ENCODE data around the gene GORASP2. TPM values are rescaled to one million over a fixed set of nuclear protein-coding genes. Genes with fewer than 3 reads are reported as not detected.
"Not testable (repeated sequence)": the region's sequence is repeated elsewhere in the genome, so short reads cannot be mapped to it uniquely, and the experiment has no call there.

Gene GORASP2
- 10 to 100 TPM; 64.9 to 69.8 TPM for total RNA-seq

- Mint-ChIP-seq H3K27ac (peak within 1 kb of the TSS; percentile 97 to 100), H3K36me3 (peaks cover 23 to 33% of the 10 kb centered on the region in 2 donors), H3K9me3 (peaks cover 3 to 14% of the 10 kb centered on the region in 2 donors)
- DNase-seq (ENCODE audit: low spot score in 2 of 2) (peak; percentile 97 to 99), ATAC-seq (peak; percentile 93)
Observed at GRCh38 chr2:170928824-170929685, at the start of gene GORASP2. Gene GORASP2 (plus strand): TSS chr2:170929253. CDS start chr2:170929341, 88 bp downstream.

- Mint-ChIP-seq H3K36me3 (no peaks in the 10 kb centered on the region), H3K9me3 (peaks cover 3 to 5% of the 10 kb centered on the region in 2 donors), H3K27ac (no peak overlapping the region)
- ATAC-seq = no peak
- DNase-seq (ENCODE audit: low spot score in 2 of 2) = no peak
Observed at GRCh38 chr2:170881840-170882239, 47.2 kb upstream of the GORASP2 start.

GRCh38 chr2:170882758-170883157 is 46.3 kb upstream of the GORASP2 start:
- no peak for ATAC-seq
- no peak for DNase-seq (ENCODE audit: low spot score in 2 of 2)
- Mint-ChIP-seq H3K27ac (no peak overlapping the region), H3K9me3 (peaks cover 3 to 5% of the 10 kb centered on the region in 2 donors), H3K36me3 (no peaks in the 10 kb centered on the region)

GRCh38 chr2:170883683-170884082 is 45.4 kb upstream of the GORASP2 start:
- Mint-ChIP-seq H3K27ac (no peak overlapping the region), H3K36me3 (no peaks in the 10 kb centered on the region), H3K9me3 (peaks cover 3 to 5% of the 10 kb centered on the region in 2 donors)
- DNase-seq (ENCODE audit: low spot score in 2 of 2) (no peak), ATAC-seq (no peak)

- peaks cover 3 to 5% of the 10 kb centered on the region in 2 donors for H3K9me3 Mint-ChIP-seq
- H3K27ac Mint-ChIP-seq = no peak overlapping the region
- DNase-seq (ENCODE audit: low spot score in 2 of 2) (no peak), ATAC-seq (no peak)
- H3K36me3 Mint-ChIP-seq = no peaks in the 10 kb centered on the region
Observed at GRCh38 chr2:170885130-170885791, 43.8 kb upstream of the GORASP2 start.

GRCh38 chr2:170886386-170886785 is 42.7 kb upstream of the GORASP2 start:
- ATAC-seq = no peak
- Mint-ChIP-seq H3K36me3 (no peaks in the 10 kb centered on the region), H3K27ac (no peak overlapping the region), H3K9me3 (peaks cover 3 to 5% of the 10 kb centered on the region in 2 donors)
- DNase-seq (ENCODE audit: low spot score in 2 of 2) = no peak

GRCh38 chr2:170887496-170887895 is 41.6 kb upstream of the GORASP2 start:
- Mint-ChIP-seq H3K36me3 (no peaks in the 10 kb centered on the region), H3K9me3 (peaks cover 3 to 5% of the 10 kb centered on the region in 2 donors), H3K27ac (no peak overlapping the region)
- ATAC-seq = no peak
- DNase-seq (ENCODE audit: low spot score in 2 of 2) = no peak

- peaks cover 3 to 5% of the 10 kb centered on the region in 2 donors for H3K9me3 Mint-ChIP-seq
- ATAC-seq = no peak
- no peaks in the 10 kb centered on the region for H3K36me3 Mint-ChIP-seq
- no peak overlapping the region for H3K27ac Mint-ChIP-seq
- no peak for DNase-seq (ENCODE audit: low spot score in 2 of 2)
Observed at GRCh38 chr2:170887896-170888295, 41.2 kb upstream of the GORASP2 start.

- ATAC-seq (no peak), DNase-seq (ENCODE audit: low spot score in 2 of 2) (no peak)
- no peaks in the 10 kb centered on the region for H3K9me3 Mint-ChIP-seq
- H3K36me3 Mint-ChIP-seq = no peaks in the 10 kb centered on the region
- H3K27ac Mint-ChIP-seq = no peak overlapping the region
Observed at GRCh38 chr2:170891893-170892292, 37.2 kb upstream of the GORASP2 start.

- no peaks in the 10 kb centered on the region for H3K36me3 Mint-ChIP-seq
- DNase-seq (ENCODE audit: low spot score in 2 of 2) (no peak), ATAC-seq (no peak)
- no peak overlapping the region for H3K27ac Mint-ChIP-seq
- no peaks in the 10 kb centered on the region for H3K9me3 Mint-ChIP-seq
Observed at GRCh38 chr2:170892391-170892951, 36.6 kb upstream of the GORASP2 start.

GRCh38 chr2:170895023-170895757 is 33.9 kb upstream of the GORASP2 start:
- no peaks in the 10 kb centered on the region for H3K9me3 Mint-ChIP-seq
- no peak for DNase-seq (ENCODE audit: low spot score in 2 of 2)
- H3K36me3 Mint-ChIP-seq = no peaks in the 10 kb centered on the region
- no peak overlapping the region for H3K27ac Mint-ChIP-seq
- ATAC-seq = no peak

- ATAC-seq (no peak), DNase-seq (ENCODE audit: low spot score in 2 of 2) (no peak)
- Mint-ChIP-seq H3K36me3 (no peaks in the 10 kb centered on the region), H3K27ac (no peak overlapping the region), H3K9me3 (no peaks in the 10 kb centered on the region)
Observed at GRCh38 chr2:170896622-170897021, 32.4 kb upstream of the GORASP2 start.

- Mint-ChIP-seq H3K27ac (no peak overlapping the region), H3K36me3 (no peaks in the 10 kb centered on the region)
- no peak for DNase-seq (ENCODE audit: low spot score in 2 of 2)
Observed at GRCh38 chr2:170897108-170897507, 31.9 kb upstream of the GORASP2 start.

GRCh38 chr2:170905864-170906263 is 23.2 kb upstream of the GORASP2 start:
- peaks cover 11 to 12% of the 10 kb centered on the region in 2 donors for H3K9me3 Mint-ChIP-seq
- no peak for ATAC-seq
- DNase-seq (ENCODE audit: low spot score in 2 of 2) = no peak
- no peak overlapping the region for H3K27ac Mint-ChIP-seq
- peaks cover 9 to 14% of the 10 kb centered on the region in 2 donors for H3K36me3 Mint-ChIP-seq

More at GRCh38 chr2:170897108-170897507, 31.9 kb upstream of the GORASP2 start:
- no peak for ATAC-seq
- no peaks in the 10 kb centered on the region for H3K9me3 Mint-ChIP-seq

GRCh38 chr2:170911314-170911889 is 17.7 kb upstream of the GORASP2 start:
- Mint-ChIP-seq H3K27ac (no peak overlapping the region), H3K36me3 (peaks cover 33 to 35% of the 10 kb centered on the region in 2 donors), H3K9me3 (peaks cover 24 to 33% of the 10 kb centered on the region in 2 donors)
- no peak for ATAC-seq
- DNase-seq (ENCODE audit: low spot score in 2 of 2) = no peak

GRCh38 chr2:170914994-170915666 is 13.9 kb upstream of the GORASP2 start:
- H3K27ac Mint-ChIP-seq; ATAC-seq; DNase-seq (ENCODE audit: low spot score in 2 of 2): not testable (repeated sequence)
- Mint-ChIP-seq H3K9me3 (peaks cover 21 to 42% of the 10 kb centered on the region in 2 donors), H3K36me3 (peaks cover 51 to 55% of the 10 kb centered on the region in 2 donors)
